Activated naive CD4-positive, alpha-beta T cell treated with Interleukin-2 at 50 U/mL for 16 hours (primary cell): ENCODE data around the gene CENPX.

Experiments
- DNase-seq: peaks from one replicate; pipeline ENCODE4 v3.0.0-alpha.2; 2020

Gene CENPX

DNA sequence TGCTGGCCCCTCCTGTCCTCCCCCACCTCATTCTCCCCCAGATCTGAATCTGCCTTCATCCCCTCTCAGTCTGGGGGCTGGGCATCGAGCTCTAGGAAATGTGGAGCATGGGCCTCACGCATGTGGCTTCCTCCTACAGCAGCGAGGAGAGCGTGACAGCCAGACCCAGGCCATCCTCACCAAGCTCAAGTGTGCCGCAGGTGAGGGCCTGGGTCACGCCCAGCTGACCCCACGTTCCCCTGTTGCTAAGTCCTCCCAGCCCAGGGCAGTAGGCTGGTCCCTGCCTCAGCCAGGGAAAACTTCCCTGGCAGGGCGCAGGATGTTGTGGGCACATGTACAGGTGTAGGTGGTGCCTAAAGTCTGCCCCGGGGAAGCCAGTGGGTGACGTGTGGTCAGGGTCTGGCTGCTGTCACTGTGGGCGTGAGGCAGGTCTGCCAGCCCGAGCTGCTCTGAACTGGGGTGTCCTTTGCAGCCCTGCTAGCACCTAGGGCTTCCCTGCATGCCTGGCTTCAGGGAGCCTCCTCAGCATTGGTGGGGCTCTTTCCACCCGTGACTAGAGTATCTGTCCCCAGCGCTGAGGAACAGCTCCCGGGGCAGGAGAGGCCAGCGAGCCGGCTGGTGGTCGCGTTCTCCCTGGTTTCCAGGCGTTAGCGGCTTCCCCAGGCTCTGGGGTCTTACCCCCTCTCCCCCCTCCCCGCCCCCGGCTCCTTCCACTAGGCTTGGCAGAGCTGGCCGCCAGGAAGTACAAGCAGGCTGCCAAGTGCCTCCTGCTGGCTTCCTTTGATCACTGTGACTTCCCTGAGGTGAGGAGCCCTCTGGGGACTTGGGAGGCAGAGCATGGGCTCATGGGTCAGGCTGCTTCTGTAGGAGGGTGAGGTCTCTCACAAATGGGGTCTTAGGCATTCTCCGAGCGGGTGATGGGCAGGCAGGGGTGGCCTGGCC lies 32.6 kb upstream of the CENPX start:
- DNase-seq: no peak

- no peak for DNase-seq
Observed at GRCh38 chr17:82054351-82055022, 31.8 kb upstream of the CENPX start.

GRCh38 chr17:82053556-82054263 lies 31.0 kb upstream of the CENPX start:
- no peak for DNase-seq

- DNase-seq: no peak
Observed at GRCh38 chr17:82053130-82053529, 30.5 kb upstream of the CENPX start.

- DNase-seq: no peak
Observed at GRCh38 chr17:82052638-82053059, 30.0 kb upstream of the CENPX start.

DNA sequence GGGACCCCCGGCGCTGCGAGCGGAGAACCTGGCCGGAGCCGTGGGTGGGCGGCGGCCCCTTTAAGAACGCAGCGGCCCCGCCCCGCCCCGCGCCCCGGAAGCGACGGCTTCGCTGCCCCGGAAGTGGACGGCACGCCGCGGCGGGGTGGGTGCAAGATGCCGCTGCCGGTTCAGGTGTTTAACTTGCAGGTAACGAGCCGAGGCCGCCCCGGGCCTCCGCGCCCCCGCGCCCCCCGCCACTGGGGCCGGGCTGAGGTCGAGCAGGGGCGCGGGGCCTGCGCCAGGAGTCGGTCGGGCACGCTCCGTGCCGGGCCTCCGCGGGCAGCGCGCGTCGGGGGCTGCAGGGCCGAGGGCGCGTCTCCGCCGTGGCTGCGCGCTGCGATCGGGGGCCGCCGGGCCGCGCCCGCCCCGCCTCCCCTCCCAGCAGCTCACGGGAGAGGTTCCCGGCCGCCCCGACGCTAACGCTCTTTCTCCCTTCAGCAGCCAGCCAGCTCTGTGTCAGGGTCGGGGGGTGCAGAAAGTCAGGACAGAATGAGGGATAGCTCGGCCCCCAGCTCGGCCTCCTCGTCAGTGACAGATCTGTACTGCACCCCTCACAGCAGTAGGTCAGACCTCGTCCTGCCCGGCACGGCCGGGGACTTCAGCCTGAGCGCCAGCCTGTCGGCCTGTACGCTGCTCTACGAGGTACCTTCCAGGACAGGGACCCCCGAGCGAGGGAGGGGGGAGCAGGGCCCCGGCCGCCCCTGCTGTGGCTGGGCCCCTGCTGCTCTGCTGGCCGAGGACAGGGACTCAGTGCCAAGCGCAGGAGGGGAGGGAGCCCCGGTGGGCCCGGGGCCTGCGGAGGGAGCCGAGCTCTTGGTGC lies 29.3 kb upstream of the CENPX start, which contains the start of the genes GPS1 and RFNG:
Gene GPS1 (plus strand): TSS at position 123 of the 862 bp plus-strand sequence. CDS start 34 bp downstream, at position 157.
Gene RFNG (minus strand): TSS at position 36 of the 862 bp plus-strand sequence. CDS start 45 bp downstream, outside the sequence.
- DNase-seq: peak; percentile 87

GRCh38 chr17:82050761-82051641 lies 28.3 kb upstream of the CENPX start:
- no peak for DNase-seq

- DNase-seq: no peak
Observed at GRCh38 chr17:82050152-82050760, 27.6 kb upstream of the CENPX start.

- DNase-seq: no peak
Observed at GRCh38 chr17:82049521-82049971, 26.9 kb upstream of the CENPX start.

DNA sequence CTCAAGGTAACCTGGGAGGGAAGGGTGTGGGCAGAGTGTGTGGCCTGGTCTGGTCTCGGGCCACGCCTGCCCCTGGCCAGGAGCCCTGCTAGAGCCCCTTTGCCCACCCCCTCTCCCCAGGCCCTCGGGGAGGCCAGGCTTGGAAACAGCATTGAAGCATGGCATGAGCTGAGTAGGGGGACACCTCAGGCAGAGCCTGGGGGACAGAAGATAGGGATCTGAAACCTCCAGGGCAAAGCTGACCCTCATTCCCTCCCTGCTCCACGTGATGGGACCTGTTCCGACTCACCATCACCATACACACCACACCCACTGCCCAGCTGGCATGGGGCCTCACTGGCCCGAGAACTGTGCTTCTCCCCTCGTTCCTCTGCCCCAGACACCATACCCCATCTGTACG lies 26.4 kb upstream of the CENPX start:
- no peak for DNase-seq

- no peak for DNase-seq
Observed at GRCh38 chr17:82048571-82048971, 25.9 kb upstream of the CENPX start.

DNA sequence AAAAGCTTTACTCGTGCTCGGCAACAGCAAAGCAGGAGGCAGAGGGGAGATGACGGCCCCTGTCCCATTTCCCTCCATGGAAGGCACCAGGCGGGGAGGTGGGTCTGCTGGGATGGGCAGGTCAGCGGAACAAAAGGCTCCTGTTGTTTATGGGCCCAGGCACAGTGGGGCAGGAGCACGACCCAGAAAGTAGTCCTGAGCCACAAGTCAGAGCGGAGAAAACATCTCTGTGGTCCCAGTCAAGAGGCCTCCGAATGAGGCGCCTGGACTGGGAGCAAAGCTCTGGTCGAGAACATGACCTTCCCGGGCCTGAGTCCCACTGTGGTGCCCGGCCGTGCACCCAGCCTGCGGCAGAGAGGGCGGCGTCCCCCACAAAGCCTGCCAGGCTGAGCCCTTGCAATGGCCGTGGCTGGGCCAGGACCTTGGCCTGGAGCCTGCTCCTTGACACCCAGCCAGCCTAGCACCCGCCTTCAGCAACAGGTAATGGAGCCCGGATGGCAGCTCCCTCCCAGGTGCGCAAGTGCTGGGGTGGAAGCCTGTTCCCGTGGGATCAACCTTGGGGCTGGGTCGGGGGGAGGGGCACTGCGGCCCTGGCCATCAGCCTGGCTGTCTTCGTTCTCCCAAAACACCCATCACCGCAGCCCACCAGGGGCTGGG lies 25.4 kb upstream of the CENPX start:
- DNase-seq: no peak

GRCh38 chr17:82047379-82047778 lies 24.7 kb upstream of the CENPX start:
- no peak for DNase-seq

GRCh38 chr17:82046903-82047302 lies 24.2 kb upstream of the CENPX start:
- no peak for DNase-seq

DNA sequence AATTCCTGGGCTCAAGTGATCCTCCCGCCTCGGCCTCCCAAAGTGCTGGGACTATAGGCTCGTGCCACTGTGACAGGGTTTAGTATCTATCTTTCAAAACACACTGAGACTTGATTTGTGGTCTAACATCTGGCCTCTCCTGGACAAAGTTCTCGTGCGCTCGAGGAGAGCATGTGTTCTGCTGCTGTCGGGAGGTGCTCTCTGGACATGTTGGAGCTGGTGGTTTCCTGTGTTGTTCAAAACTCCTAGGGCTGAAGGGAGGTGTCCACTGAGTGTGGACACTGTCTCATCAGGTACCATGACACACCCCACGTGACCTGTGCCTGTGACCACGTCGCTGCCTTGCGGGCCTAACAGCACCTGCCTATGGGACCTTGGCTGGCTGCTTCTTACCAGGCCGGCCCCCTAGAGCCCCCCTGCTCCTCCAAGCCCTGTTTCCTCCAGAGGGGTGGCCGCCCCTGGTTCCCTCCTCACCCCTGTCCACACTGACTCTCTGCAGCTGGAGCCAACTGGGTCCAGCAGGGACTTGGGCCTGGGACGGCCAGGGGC lies 23.3 kb upstream of the CENPX start:
- no peak for DNase-seq

- no peak for DNase-seq
Observed at GRCh38 chr17:82043507-82043906, 20.8 kb upstream of the CENPX start.

GRCh38 chr17:82042649-82043048 lies 20.0 kb upstream of the CENPX start:
- no peak for DNase-seq

- no peak for DNase-seq
Observed at GRCh38 chr17:82041144-82041814, 18.6 kb upstream of the CENPX start.

GRCh38 chr17:82039695-82040299 lies 17.1 kb upstream of the CENPX start:
- no peak for DNase-seq
